ENCODE data around the gene ROR1.

ROR1 gene

DNA sequence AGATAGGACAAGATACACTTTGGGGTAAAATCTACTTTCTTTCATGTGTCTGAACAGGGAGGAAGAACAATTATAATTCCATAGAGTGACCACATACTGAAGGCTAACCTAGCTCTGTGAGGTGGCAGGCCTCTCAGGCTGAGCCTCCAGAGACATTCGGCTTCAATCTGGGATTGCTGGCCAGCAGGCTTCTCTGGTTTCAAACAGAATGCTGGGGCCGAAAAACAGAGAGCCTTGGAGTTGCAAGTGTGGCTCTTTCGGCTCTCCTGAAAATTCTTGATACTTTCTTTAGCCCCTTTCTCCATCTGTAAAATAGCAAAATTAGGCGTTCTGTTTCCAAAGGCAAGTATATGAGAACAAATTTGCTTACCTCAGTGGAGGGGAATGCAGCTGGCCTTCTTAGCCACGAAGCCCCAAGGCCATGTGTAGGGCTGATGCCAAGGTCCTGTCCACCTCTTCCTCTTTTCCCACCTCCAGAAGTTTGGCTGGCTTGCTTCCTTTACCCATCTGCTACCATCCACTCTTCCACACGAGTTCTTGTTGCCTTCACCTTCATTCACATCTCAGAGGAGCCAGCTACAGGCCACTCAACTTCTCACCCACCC is 399.6 kb downstream of the ROR1 start:
- no peak overlapping the region for H3K9ac ChIP-seq (ENCODE audit: low read length)
- H3F3A ChIP-seq (ENCODE audit: insufficient read depth, low read length) = peaks cover 20% of the 10 kb centered on the region
- H4K20me1 ChIP-seq (ENCODE audit: insufficient read depth, low read length) = no peaks in the 10 kb centered on the region
- H3K27ac ChIP-seq (ENCODE audit: low read length) = peak overlapping the region; percentile 55; the same call in 1 of the 2 replicates
- H3K4me1 ChIP-seq (ENCODE audit: low read length) = peaks cover 20% of the 10 kb centered on the region
- peak overlapping the region; percentile 54 for H3K4me2 ChIP-seq (ENCODE audit: low read depth, low read length)
- no peak for DNase-seq
- no peaks in the 10 kb centered on the region for H3K9me3 ChIP-seq (replicated peaks; ENCODE audit: insufficient read depth, low read length)
- no peaks in the 10 kb centered on the region for H3K9me2 ChIP-seq (replicated peaks; ENCODE audit: insufficient read depth, low read length)
- TF ChIP-seq EZH2phosphoT487 (IDR thresholded peaks at IDR 0.05; ENCODE audit: low read length) (no peak), EZH2 (optimal IDR thresholded peaks at IDR 0.05; ENCODE audit: low read depth, low read length) (no peak)
- TF ChIP-seq, protein P1, sequence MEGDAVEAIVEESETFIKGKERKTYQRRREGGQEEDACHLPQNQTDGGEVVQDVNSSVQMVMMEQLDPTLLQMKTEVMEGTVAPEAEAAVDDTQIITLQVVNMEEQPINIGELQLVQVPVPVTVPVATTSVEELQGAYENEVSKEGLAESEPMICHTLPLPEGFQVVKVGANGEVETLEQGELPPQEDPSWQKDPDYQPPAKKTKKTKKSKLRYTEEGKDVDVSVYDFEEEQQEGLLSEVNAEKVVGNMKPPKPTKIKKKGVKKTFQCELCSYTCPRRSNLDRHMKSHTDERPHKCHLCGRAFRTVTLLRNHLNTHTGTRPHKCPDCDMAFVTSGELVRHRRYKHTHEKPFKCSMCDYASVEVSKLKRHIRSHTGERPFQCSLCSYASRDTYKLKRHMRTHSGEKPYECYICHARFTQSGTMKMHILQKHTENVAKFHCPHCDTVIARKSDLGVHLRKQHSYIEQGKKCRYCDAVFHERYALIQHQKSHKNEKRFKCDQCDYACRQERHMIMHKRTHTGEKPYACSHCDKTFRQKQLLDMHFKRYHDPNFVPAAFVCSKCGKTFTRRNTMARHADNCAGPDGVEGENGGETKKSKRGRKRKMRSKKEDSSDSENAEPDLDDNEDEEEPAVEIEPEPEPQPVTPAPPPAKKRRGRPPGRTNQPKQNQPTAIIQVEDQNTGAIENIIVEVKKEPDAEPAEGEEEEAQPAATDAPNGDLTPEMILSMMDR (IDR thresholded peaks at IDR 0.05; ENCODE audit: low read length) = no peak
- H2AFZ ChIP-seq (ENCODE audit: low read length) = peak overlapping the region; percentile 19; the same call in 1 of the 2 replicates
- H3K4me3 ChIP-seq (ENCODE audit: low read length) = 0 out of 2 replicates have a peak overlapping the region, but pooled peaks have one; percentile 31
- H3K27me3 ChIP-seq (replicated peaks; ENCODE audit: insufficient read depth, low read length) = no peaks in the 10 kb centered on the region
- no peaks in the 10 kb centered on the region for H3K79me2 ChIP-seq (ENCODE audit: low read length)
- H3K36me3 ChIP-seq (replicated peaks; ENCODE audit: insufficient read depth, low read length) = no peaks in the 10 kb centered on the region

DNA sequence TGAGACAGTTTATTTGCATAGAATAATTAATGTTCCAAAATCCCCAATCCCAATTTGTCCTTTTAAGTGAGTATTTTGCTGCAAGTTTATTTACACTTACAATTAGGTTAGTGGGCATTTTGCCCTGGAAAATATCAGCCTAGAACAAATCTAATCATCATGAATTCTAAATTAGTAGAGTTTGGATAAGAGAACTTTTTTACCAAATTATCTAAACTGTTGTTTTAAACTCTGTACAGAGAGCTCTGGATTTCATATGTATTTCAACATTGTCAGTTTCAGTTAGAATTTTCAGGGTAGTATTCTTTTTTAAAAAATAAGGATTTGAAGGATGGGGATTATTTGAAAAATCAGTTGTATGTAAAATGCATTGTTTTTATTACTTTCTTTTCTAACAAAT is 401.8 kb downstream of the ROR1 start:
- H3K79me2 ChIP-seq (ENCODE audit: low read length) = no peaks in the 10 kb centered on the region
- H3K9me2 ChIP-seq (replicated peaks; ENCODE audit: insufficient read depth, low read length) = no peaks in the 10 kb centered on the region
- H3K4me2 ChIP-seq (ENCODE audit: low read depth, low read length) = no peak overlapping the region
- peaks cover 20% of the 10 kb centered on the region for H3F3A ChIP-seq (ENCODE audit: insufficient read depth, low read length)
- no peak overlapping the region for H3K27ac ChIP-seq (ENCODE audit: low read length)
- TF ChIP-seq EZH2 (optimal IDR thresholded peaks at IDR 0.05; ENCODE audit: low read depth, low read length) (no peak), EZH2phosphoT487 (IDR thresholded peaks at IDR 0.05; ENCODE audit: low read length) (no peak)
- TF ChIP-seq, protein P1 (IDR thresholded peaks at IDR 0.05; ENCODE audit: low read length) = no peak
- H3K4me1 ChIP-seq (ENCODE audit: low read length) = peaks cover 20% of the 10 kb centered on the region
- no peaks in the 10 kb centered on the region for H3K36me3 ChIP-seq (replicated peaks; ENCODE audit: insufficient read depth, low read length)
- no peaks in the 10 kb centered on the region for H4K20me1 ChIP-seq (ENCODE audit: insufficient read depth, low read length)
- H3K4me3 ChIP-seq (ENCODE audit: low read length) = no peak overlapping the region
- no peaks in the 10 kb centered on the region for H3K9me3 ChIP-seq (replicated peaks; ENCODE audit: insufficient read depth, low read length)
- H3K27me3 ChIP-seq (replicated peaks; ENCODE audit: insufficient read depth, low read length) = no peaks in the 10 kb centered on the region
- H2AFZ ChIP-seq (ENCODE audit: low read length) = no peak overlapping the region
- no peak for DNase-seq
- H3K9ac ChIP-seq (ENCODE audit: low read length) = no peak overlapping the region

DNA sequence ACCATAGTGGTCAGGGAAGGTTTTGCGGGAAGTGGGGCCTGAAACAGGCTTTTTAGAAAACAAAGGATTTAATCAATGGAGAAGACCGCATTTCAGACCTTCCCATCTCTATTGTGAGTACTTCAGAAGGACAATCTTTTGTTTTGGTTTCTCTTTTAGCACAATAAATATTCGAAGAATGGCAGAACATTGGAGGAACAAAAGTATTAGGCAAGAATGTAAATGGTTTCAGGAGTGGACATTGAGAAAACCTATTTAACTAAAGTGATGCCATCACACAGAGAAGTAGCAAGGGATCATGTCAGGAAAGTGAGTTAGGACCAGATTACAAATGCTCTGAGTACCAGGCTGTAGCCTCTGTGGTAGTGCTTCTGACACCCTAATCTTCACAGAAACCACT is 402.8 kb downstream of the ROR1 start:
- Histone ChIP-seq H3F3A (ENCODE audit: insufficient read depth, low read length) (peaks cover 16% of the 10 kb centered on the region), H3K9me3 (replicated peaks; ENCODE audit: insufficient read depth, low read length) (no peaks in the 10 kb centered on the region), H3K9me2 (replicated peaks; ENCODE audit: insufficient read depth, low read length) (no peaks in the 10 kb centered on the region), H4K20me1 (ENCODE audit: insufficient read depth, low read length) (no peaks in the 10 kb centered on the region), H3K4me3 (ENCODE audit: low read length) (0 out of 2 replicates have a peak overlapping the region, but pooled peaks have one; percentile 6), H3K9ac (ENCODE audit: low read length) (no peak overlapping the region), H3K4me1 (ENCODE audit: low read length) (peaks cover 14% of the 10 kb centered on the region), H3K36me3 (replicated peaks; ENCODE audit: insufficient read depth, low read length) (no peaks in the 10 kb centered on the region), H3K79me2 (ENCODE audit: low read length) (no peaks in the 10 kb centered on the region), H3K27ac (ENCODE audit: low read length) (no peak overlapping the region), H3K4me2 (ENCODE audit: low read depth, low read length) (peak overlapping the region; percentile 30; the same call in 1 of the 2 replicates), H3K27me3 (replicated peaks; ENCODE audit: insufficient read depth, low read length) (no peaks in the 10 kb centered on the region), H2AFZ (ENCODE audit: low read length) (peak overlapping the region; percentile 63)
- no peak for TF ChIP-seq EZH2phosphoT487 (IDR thresholded peaks at IDR 0.05; ENCODE audit: low read length)
- no peak for TF ChIP-seq EZH2 (optimal IDR thresholded peaks at IDR 0.05; ENCODE audit: low read depth, low read length)
- TF ChIP-seq, protein P1 (IDR thresholded peaks at IDR 0.05; ENCODE audit: low read length) = no peak
- DNase-seq = no peak
